ENCODE measurements around the gene SLC12A8.

- TF ChIP-seq RAD21 (IDR thresholded peaks at IDR 0.05; ENCODE audit: low read depth) (no peak), MAX (IDR thresholded peaks at IDR 0.05) (no peak), NFIC (IDR thresholded peaks at IDR 0.05) (no peak)
Observed at GRCh38 chr3:125262161-125262560, 49.6 kb upstream of the SLC12A8 start.

All from Ishikawa (cell line).